Measurements from ENCODE around the gene NAGA.
"Not testable (repeated sequence)": the region's sequence is repeated elsewhere in the genome, so short reads cannot be mapped to it uniquely, and the experiment has no call there.

Gene NAGA

GRCh38 chr22:42074846-42075676 is 4.4 kb upstream of the NAGA start:
- no peak for DNase-seq (ENCODE audit: low spot score)

GRCh38 chr22:42074132-42074811 is 3.7 kb upstream of the NAGA start, which contains the start of gene PHETA2:
TSS of gene PHETA2 (plus strand) at chr22:42074248. CDS start at chr22:42077294, 3,046 bp downstream.
- DNase-seq (ENCODE audit: low spot score): peak; percentile 56

- DNase-seq (ENCODE audit: low spot score): no peak
These were observed 3.0 kb upstream of the NAGA start for GRCh38 chr22:42073621-42074041.

- DNase-seq (ENCODE audit: low spot score): no peak
These were observed 2.2 kb upstream of the NAGA start for GRCh38 chr22:42072606-42073330.

GRCh38 chr22:42071508-42071907 is 896 bp upstream of the NAGA start:
- DNase-seq (ENCODE audit: low spot score): not testable (repeated sequence)

- DNase-seq (ENCODE audit: low spot score): no peak
These were observed 653 bp downstream of the NAGA start for GRCh38 chr22:42069801-42070516.

- no peak for DNase-seq (ENCODE audit: low spot score)
These were observed 2.3 kb downstream of the NAGA start for GRCh38 chr22:42068291-42068690.

GRCh38 chr22:42067671-42068251 is 2.9 kb downstream of the NAGA start:
- DNase-seq (ENCODE audit: low spot score): no peak

GRCh38 chr22:42066937-42067336 is 3.7 kb downstream of the NAGA start:
- DNase-seq (ENCODE audit: low spot score): no peak

GRCh38 chr22:42066126-42066761 is 4.4 kb downstream of the NAGA start:
- no peak for DNase-seq (ENCODE audit: low spot score)

GRCh38 chr22:42065438-42066125 is 5.0 kb downstream of the NAGA start:
- DNase-seq (ENCODE audit: low spot score): no peak

GRCh38 chr22:42064629-42065028 is 6.0 kb downstream of the NAGA start:
- peak; percentile 44 for DNase-seq (ENCODE audit: low spot score)

GRCh38 chr22:42062506-42063170 is 8.0 kb downstream of the NAGA start:
- DNase-seq (ENCODE audit: low spot score): no peak

- no peak for DNase-seq (ENCODE audit: low spot score)
These were observed 9.6 kb downstream of the NAGA start for GRCh38 chr22:42061041-42061440.

GRCh38 chr22:42060489-42060888 is 10.1 kb downstream of the NAGA start:
- no peak for DNase-seq (ENCODE audit: low spot score)

GRCh38 chr22:42056757-42057511 is 13.7 kb downstream of the NAGA start:
- DNase-seq (ENCODE audit: low spot score): no peak

GRCh38 chr22:42052765-42053164 is 17.8 kb downstream of the NAGA start:
- DNase-seq (ENCODE audit: low spot score): no peak

GRCh38 chr22:42050641-42051180 is 19.9 kb downstream of the NAGA start:
- no peak for DNase-seq (ENCODE audit: low spot score)

- no peak for DNase-seq (ENCODE audit: low spot score)
These were observed 28.8 kb downstream of the NAGA start for GRCh38 chr22:42041784-42042183.
